Upper lobe of left lung (tissue), 6 donors: ENCODE data around the gene STIMATE. TPM values are rescaled to one million over a fixed set of nuclear protein-coding genes. Genes with fewer than 3 reads are reported as not detected.

Experiments used
- ATAC-seq, 2 donors: fragments of 200-7000 bp; cut with Tn5 transposase; one replicate each; pipeline ENCODE4 v1.9.1; 2022; ENCODE audit warnings: mild to moderate bottlenecking in 2 of 2, moderate library complexity in 2 of 2; ENCODE audit not compliant: low FRiP score in 2 of 2
- DNase-seq, 2 donors: peaks; one replicate each; pipeline ENCODE4 v3.0.0-alpha.2; 2019 to 2020
- H3K27ac ChIP-seq, 4 donors: fragments of 200-600 bp; sonication (generic); one replicate each; pipeline ENCODE4 v1.5.1; 2016 to 2019
- H3K27me3 ChIP-seq, 4 donors: fragments of 200-600 bp; sonication (generic); one replicate each; pipeline ENCODE4 v1.5.1; 2017 to 2019
- H3K36me3 ChIP-seq, 4 donors: fragments of 200-600 bp; sonication (generic); one replicate each; pipeline ENCODE4 v1.5.1; 2016 to 2019
- H3K4me1 ChIP-seq, 4 donors: fragments of 200-600 bp; sonication (generic); one replicate each; pipeline ENCODE4 v1.5.1; 2018 to 2019
- H3K4me3 ChIP-seq, 4 donors: fragments of 200-600 bp; sonication (generic); one replicate each; pipeline ENCODE4 v1.5.1; 2017 to 2019; ENCODE audit warnings: mild to moderate bottlenecking in 2 of 4, moderate library complexity in 1 of 4
- H3K9me3 ChIP-seq, 4 donors: fragments of 200-600 bp; sonication (generic); one replicate each; pipeline ENCODE4 v1.5.1; 2018 to 2019
- CTCF ChIP-seq, 6 experiments: fragments of 450-650 bp in 4 of 6; fragments of 200-600 bp in 2 of 6; sonication (generic) in 2 of 6; IDR thresholded peaks; one replicate each; pipeline ENCODE4 v1.5.1; 2016 to 2019; ENCODE audit warnings: antibody characterized with exemption in 6 of 6
- EP300 ChIP-seq, 4 donors: sonication (generic); formaldehyde crosslinking; IDR thresholded peaks; one replicate each; pipeline ENCODE4 v1.5.1; 2017; ENCODE audit warnings: antibody characterized with exemption in 4 of 4, control low read depth in 2 of 4
- POLR2A ChIP-seq, 4 donors: fragments of 450-650 bp; IDR thresholded peaks; one replicate each; pipeline ENCODE4 v1.5.1; 2016 to 2017; ENCODE audit warnings: antibody characterized with exemption in 4 of 4, mild to moderate bottlenecking in 2 of 4
- POLR2AphosphoS5 ChIP-seq, 2 donors: sonication (generic); formaldehyde crosslinking; IDR thresholded peaks; one replicate each; pipeline ENCODE4 v1.5.1; 2017; ENCODE audit warnings: antibody characterized with exemption in 2 of 2
- WGBS, 2 donors: methylation state at CpG; one replicate each; pipeline ENCODE4 v1.1.5; 2017 to 2018; 5-methylcytosine and 5-hydroxymethylcytosine counted together
- total RNA-seq, 6 donors: library from RNA; depleted of rRNA in 4 of 6; stranded (reverse); fragments of >200 nt in 4 of 6; gene quantifications; one replicate each; pipeline versions ENCODE4 v1.1.0 to v1.2.1, GENCODE V29; 2016 to 2021
- donor health status: DM: no; HTN: no; CAD: no; lungs with moderate emphysema.
- donor health status: DM: no; HTN: yes; CAD: no; lungs with severe emphysema.

STIMATE gene
- total RNA-seq: 10 to 100 TPM; 39.7 to 87.0 (median 44.9) TPM

- DNase-seq (peak; percentile 94 to 98), ATAC-seq (peak; percentile 95 to 99)
- H3K27ac ChIP-seq: peak within 1 kb of the TSS; percentile 74 to 89 (median 76)
- TF ChIP-seq CTCF (IDR thresholded peaks at IDR 0.05) (peak in 2 of 6 experiments; percentile 20 to 28), EP300 (IDR thresholded peaks at IDR 0.05) (no peak), POLR2A (IDR thresholded peaks at IDR 0.05) (peak in 2 of 4 donors; percentile 65 to 82), POLR2AphosphoS5 (IDR thresholded peaks at IDR 0.05) (peak in 1 of 2 donors; percentile 69)
- peak within 1 kb of the TSS; percentile 79 to 98 (median 96) for H3K4me3 ChIP-seq
- H3K4me1 ChIP-seq: peaks cover 36 to 47% (median 41%) of the 10 kb centered on the region in 4 donors
- no peaks in the 10 kb centered on the region for H3K9me3 ChIP-seq
- H3K36me3 ChIP-seq: no peaks in the 10 kb centered on the region
- WGBS, 2 donors: 0 to 1% methylated on average over 4 to 14 of the region's 85 CpGs
- no peaks in the 10 kb centered on the region for H3K27me3 ChIP-seq
These were observed at the start of gene STIMATE for GRCh38 chr3:52897130-52898122. Gene STIMATE, minus strand, starts transcription at chr3:52897548. Its CDS starts 98 bp downstream, at chr3:52897450.

GRCh38 chr3:52939600-52939999 is 42.3 kb upstream of the STIMATE start:
- no peak for ATAC-seq
- TF ChIP-seq EP300 (IDR thresholded peaks at IDR 0.05) (no peak), POLR2AphosphoS5 (IDR thresholded peaks at IDR 0.05) (no peak), CTCF (IDR thresholded peaks at IDR 0.05) (no peak), POLR2A (IDR thresholded peaks at IDR 0.05) (no peak)
- Histone ChIP-seq H3K27ac (no peak overlapping the region), H3K4me3 (no peak overlapping the region), H3K4me1 (no peaks in the 10 kb centered on the region), H3K36me3 (peaks cover 0 to 3% (median 1%) of the 10 kb centered on the region in 4 donors), H3K27me3 (no peaks in the 10 kb centered on the region), H3K9me3 (no peaks in the 10 kb centered on the region)
- no peak for DNase-seq

- 20% methylated on average over 8 of the region's 8 CpGs for WGBS, 2 donors
- H3K9me3 ChIP-seq: no peaks in the 10 kb centered on the region
- no peak overlapping the region for H3K27ac ChIP-seq
- peaks cover 0 to 9% (median 2%) of the 10 kb centered on the region in 4 donors for H3K36me3 ChIP-seq
- H3K4me1 ChIP-seq: no peaks in the 10 kb centered on the region
- DNase-seq (peak in 1 of 2 donors; percentile 56), ATAC-seq (peak; percentile 76 to 93)
- TF ChIP-seq CTCF (IDR thresholded peaks at IDR 0.05): peak; percentile 46 to 78 (median 66)
- no peak for TF ChIP-seq EP300 (IDR thresholded peaks at IDR 0.05)
- H3K27me3 ChIP-seq: no peaks in the 10 kb centered on the region
- H3K4me3 ChIP-seq: no peak overlapping the region
These were observed 37.5 kb upstream of the STIMATE start for GRCh38 chr3:52934630-52935530.

- Histone ChIP-seq H3K9me3 (no peaks in the 10 kb centered on the region), H3K27ac (no peak overlapping the region), H3K4me1 (no peaks in the 10 kb centered on the region), H3K27me3 (no peaks in the 10 kb centered on the region), H3K36me3 (peaks cover 0 to 21% (median 2%) of the 10 kb centered on the region in 4 donors), H3K4me3 (no peak overlapping the region)
- WGBS, 2 donors: 72 to 84% methylated on average over 2 of the region's 2 CpGs
- ATAC-seq: no peak
- no peak for DNase-seq
- TF ChIP-seq POLR2AphosphoS5 (IDR thresholded peaks at IDR 0.05) (no peak), CTCF (IDR thresholded peaks at IDR 0.05) (no peak), EP300 (IDR thresholded peaks at IDR 0.05) (no peak), POLR2A (IDR thresholded peaks at IDR 0.05) (no peak)
These were observed 34.5 kb upstream of the STIMATE start for GRCh38 chr3:52931889-52932288.
